Cerebellar nuclear complex (tissue), 1 donor: ENCODE results near the gene ZNF280D.
"Not testable (repeated sequence)": the region's sequence is repeated elsewhere in the genome, so short reads cannot be mapped to it uniquely, and the experiment has no call there.

Experiments
- DNase-seq, 2 experiments: peaks; one replicate each; lab custom pipeline; 2025; lab: John Stamatoyannopoulos, UW

ZNF280D gene

GRCh38 chr15:56733136-56734012 is at the start of gene ZNF280D:
Gene ZNF280D, minus strand, starts transcription at chr15:56733509. Its CDS starts 26,400 bp downstream, at chr15:56707109.
- DNase-seq: peak in 1 of 2 experiments; percentile 25

GRCh38 chr15:56782306-56782705 is 49.0 kb upstream of the ZNF280D start:
- no peak for DNase-seq

- no peak for DNase-seq
Measured at GRCh38 chr15:56781666-56782065, 48.4 kb upstream of the ZNF280D start.

- not testable (repeated sequence) for DNase-seq
Measured at GRCh38 chr15:56780102-56780725, 46.9 kb upstream of the ZNF280D start.

- not testable (repeated sequence) for DNase-seq
Measured at GRCh38 chr15:56779449-56779848, 46.1 kb upstream of the ZNF280D start.

- DNase-seq: no peak
Measured at GRCh38 chr15:56778761-56779160, 45.5 kb upstream of the ZNF280D start.

GRCh38 chr15:56776839-56777238 is 43.5 kb upstream of the ZNF280D start:
- DNase-seq: no peak

- DNase-seq: no peak
Measured at GRCh38 chr15:56775641-56776040, 42.3 kb upstream of the ZNF280D start.

GRCh38 chr15:56774356-56774755 is 41.0 kb upstream of the ZNF280D start:
- DNase-seq: no peak

GRCh38 chr15:56772868-56773639 is 39.7 kb upstream of the ZNF280D start:
- no peak for DNase-seq

- no peak for DNase-seq
Measured at GRCh38 chr15:56770173-56770572, 36.9 kb upstream of the ZNF280D start.

- no peak for DNase-seq
Measured at GRCh38 chr15:56767315-56767714, 34.0 kb upstream of the ZNF280D start.

- no peak for DNase-seq
Measured at GRCh38 chr15:56765251-56765650, 31.9 kb upstream of the ZNF280D start.

GRCh38 chr15:56763141-56763895 is 30.0 kb upstream of the ZNF280D start:
- DNase-seq: no peak

GRCh38 chr15:56760186-56760585 is 26.9 kb upstream of the ZNF280D start:
- DNase-seq: no peak

- DNase-seq: no peak
Measured at GRCh38 chr15:56759450-56759845, 26.1 kb upstream of the ZNF280D start.

GRCh38 chr15:56758770-56759449 is 25.6 kb upstream of the ZNF280D start:
- DNase-seq: no peak

GRCh38 chr15:56757875-56758274 is 24.6 kb upstream of the ZNF280D start:
- no peak for DNase-seq

GRCh38 chr15:56754772-56755370 is 21.6 kb upstream of the ZNF280D start:
- DNase-seq: no peak

GRCh38 chr15:56752986-56753385 is 19.7 kb upstream of the ZNF280D start:
- no peak for DNase-seq

GRCh38 chr15:56749982-56750381 is 16.7 kb upstream of the ZNF280D start:
- no peak for DNase-seq
